GM18867 (cell line): ENCODE measurements around the gene BRWD1.

ENCODE experiments used
- ATAC-seq: cut with Tn5 transposase; IDR thresholded peaks from one replicate; pipeline ENCODE4 v1.9.1; 2021; ENCODE audit warnings: mild to moderate bottlenecking, moderate library complexity; ENCODE audit not compliant: unreplicated experiment

Gene BRWD1

GRCh38 chr21:39313571-39314142 lies at the start of gene BRWD1:
TSS of gene BRWD1 (minus strand) at chr21:39313632. CDS start at chr21:39313491, 141 bp downstream.
- peak; percentile 49 for ATAC-seq

DNA sequence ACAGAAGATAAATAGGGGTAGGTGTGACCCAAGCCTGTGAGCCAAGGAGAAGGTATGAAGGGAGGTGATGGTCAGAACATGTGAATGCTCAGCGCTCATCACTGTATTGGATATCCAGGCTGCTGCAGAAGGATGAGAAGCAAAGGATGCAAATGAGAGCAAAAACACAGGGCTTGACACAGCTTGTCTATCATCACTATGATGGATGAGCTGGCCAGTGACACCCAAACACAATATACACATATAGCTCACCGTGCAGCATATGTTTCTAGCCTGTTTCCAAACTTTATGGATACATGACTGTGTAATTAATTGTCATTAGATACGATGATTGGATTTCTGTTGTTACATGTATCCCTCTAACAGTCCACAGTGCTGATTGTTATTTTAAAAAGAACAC lies 49.3 kb upstream of the BRWD1 start:
- no peak for ATAC-seq

DNA sequence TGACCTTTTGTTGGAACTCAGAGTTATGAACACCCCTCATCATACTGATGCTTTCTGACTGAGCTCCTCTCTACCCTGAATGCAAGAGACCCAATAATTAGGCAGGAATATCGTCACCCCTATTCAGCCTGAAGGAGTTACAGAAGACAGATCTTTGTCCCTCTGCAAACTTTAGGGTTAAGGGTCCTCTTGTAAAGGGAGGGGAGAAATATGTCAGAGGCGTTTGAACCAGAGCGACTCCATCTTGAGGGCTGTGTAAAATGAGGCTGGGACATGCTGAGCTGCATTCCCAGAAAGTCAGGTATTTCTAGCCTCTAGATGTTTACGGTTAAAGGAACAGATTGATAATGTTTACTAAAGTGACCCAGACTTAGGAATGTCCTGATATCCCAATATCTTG lies 46.0 kb upstream of the BRWD1 start:
- ATAC-seq, result no peak

DNA sequence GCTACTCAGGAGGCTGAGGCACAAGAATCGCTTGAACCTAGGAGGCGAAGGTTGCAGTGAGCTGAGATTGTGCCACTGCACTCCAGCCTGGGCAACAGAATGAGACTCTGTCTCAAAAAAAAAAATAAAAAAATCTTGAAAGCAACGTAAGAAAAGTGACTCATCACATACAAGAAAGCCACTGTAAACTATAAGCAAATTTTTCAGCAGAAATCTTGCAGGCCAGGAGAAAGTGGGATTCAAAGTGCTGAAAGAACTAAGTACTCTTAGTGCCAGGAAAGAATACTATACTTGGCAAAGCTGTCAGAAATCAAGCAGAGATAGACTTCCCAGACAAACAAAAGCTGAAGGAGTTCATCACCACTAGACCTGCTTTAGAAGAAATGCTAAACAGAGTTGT lies 39.9 kb upstream of the BRWD1 start:
- ATAC-seq, result no peak

DNA sequence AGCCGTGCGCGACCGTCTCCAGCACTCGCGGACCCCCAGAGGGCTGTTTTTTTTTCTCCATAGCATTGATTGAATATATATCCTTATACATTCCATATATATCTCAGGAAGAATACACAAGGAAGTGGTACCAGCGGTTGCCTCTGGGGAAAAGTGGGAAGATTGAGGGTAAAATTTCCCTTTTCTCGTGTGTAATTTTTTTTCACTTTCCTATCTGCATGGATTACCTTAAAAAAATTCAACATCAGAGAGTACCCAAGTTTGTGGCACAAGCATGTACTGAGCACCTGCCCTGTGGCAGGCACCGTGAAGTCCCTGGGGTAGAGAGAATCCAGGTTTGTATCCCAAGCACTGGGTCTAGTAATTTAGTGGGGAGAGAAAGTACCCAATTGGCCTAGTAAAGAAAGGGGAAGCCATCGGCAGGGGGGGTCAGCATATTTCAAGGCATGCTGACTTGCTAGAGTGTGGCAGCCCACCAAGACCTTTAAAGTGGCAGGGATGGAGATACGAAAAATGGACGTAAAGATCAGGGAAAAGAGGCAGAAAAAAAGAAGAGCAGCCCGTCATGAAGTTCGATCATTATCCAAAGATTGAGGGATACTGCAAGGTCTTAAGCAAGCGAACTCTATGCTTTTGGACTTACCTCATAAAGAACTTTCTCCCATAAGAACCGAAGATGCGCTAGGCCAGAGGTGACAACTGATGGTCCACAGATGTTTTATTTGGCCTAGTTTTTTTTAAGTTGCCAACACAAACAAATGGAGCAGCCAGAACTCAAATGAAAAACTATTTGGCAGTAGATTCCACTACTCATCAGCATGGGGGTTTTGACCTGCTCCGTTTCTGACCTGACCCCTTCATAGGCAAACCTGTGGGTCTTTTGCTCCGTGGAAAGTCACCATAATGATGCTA lies 36.9 kb upstream of the BRWD1 start:
- ATAC-seq, result no peak

DNA sequence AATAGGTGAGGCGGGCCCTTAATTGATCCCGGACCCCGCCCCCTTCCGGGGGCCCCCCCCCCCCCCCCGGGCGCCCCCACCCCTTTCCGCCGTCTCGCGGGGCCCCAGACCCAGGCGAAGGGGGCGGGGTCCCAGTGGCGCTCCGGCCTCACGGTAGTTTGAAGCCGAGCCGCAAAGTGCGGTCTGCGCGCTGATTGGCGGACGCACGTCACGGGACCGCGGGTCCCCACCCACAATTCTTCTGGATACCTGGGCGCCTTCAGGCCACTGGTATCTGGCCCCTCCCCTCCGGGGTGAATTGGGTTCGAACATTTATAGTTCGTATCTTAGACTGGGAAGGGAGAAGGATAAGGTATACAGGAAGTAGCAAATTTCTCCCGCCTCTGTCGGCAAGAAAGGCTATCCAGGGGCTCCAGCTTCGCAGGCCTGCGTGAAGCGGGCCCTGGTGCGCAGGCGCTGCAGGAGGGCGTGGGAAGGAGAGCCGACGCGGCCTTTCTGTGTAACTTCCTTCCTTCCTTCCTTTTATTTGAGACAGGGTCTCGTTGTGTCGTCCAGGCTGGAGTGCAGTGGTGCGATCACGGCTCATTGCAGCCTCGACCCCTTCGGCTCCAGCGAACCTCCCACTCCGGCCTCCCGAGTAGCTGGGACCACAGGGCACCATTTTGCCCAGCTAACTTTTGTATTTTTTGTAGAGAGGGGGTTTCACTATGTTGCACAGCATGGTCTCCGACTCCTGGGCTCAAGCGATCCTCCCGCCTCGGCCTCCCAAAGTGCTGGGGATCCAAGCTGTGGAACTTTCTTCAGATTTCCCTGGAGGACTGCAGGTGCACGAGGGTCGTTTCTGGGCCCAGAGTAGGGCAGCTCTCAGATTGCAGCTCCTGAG lies 36.0 kb upstream of the BRWD1 start:
- peak; percentile 85 for ATAC-seq

DNA sequence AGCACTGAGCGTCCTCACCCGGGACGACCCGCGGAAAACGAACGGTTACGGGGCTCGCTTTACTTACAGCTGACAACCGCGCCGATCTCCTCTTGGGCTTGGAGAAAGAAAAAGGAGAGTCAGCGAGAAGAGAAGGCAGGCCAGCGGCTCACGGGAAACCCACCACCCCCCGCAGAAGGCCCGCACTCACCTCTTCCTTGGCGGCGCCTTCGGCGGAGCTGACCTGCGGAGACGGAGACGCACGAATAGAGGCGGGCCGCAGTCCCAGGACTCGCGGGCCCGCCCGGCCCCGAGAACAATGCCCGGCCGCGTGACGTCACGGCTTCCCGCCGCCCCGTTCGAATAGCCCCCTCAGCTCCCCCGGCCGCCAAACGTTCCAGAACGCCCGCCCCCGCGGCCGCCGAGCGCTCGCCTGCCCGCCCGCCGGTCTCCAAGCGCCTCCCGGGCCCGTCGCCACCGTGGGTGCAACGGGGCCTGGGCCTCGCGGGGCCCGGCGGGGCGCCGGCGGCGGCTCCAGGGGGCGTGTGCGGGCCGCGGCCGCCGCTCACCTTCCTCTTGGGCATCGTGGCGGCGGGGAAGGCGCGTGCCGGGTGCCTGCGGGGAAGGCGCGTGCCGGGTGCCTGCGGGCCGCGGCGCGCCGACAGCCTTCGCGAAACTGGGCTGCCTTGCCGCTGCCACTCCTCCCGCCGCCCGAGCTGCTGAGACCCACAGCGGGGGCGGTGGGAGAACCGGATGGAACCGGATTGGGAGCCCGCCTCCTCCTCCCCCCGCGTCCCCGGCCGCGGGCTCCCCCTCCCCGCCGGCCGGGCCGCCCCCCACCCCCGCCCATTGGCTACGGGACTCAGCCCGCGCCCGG lies 35.2 kb upstream of the BRWD1 start, which contains the start of gene HMGN1:
HMGN1 (minus strand) TSS at position 734 of the 856 bp plus-strand sequence; CDS start at position 563, 171 bp downstream.
- ATAC-seq, result peak; percentile 55

- ATAC-seq, result peak; percentile 9
Measured at GRCh38 chr21:39348040-39348354, 34.6 kb upstream of the BRWD1 start.

DNA sequence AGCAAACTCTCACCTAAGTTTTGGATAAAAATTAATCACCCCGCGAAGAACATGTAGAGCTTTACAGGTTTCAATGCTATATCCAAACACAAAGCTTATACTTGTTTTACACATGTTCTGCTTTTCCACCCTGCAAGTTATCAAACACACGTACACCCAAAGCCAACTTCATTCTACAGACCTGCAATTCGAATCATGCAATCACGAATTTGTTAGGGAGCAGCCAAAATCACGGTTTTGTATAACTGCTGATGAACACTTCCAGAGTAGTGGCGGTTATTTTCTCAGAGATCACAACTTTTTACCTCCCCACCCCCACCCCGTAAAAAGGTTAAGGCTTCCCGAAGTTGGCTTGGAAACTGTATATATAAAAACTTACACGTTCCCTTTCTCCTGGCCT lies 34.1 kb upstream of the BRWD1 start:
- ATAC-seq, result no peak

DNA sequence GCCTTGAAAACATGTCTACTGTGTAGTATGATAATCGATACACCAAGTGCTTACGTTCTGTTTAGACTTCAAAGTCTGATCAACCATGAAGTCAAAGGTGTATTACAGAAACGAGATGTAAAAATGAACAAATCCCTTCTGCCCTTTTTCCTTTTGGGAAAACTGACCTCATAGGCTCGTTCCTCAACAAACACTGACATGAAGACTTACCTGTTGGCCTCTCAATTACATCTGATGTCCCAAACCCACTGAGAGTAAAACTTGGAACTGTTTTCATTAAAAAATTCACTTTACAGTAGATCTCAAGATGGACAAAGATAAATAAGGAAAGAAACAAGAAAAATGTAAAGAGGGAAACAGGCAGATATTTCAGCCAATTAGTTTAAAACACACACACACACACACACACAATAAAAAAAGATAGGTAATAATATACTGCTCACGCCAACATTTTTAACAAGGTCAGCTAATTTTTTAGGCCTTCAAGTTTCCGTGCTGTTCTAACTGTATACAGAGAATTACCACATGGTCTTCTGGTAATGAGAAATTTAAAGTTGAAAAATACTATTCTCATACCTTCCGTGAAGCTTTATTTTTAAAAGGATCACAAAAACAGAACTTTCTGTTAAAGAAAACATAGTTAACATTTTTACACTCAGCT lies 33.4 kb upstream of the BRWD1 start:
- no peak for ATAC-seq

DNA sequence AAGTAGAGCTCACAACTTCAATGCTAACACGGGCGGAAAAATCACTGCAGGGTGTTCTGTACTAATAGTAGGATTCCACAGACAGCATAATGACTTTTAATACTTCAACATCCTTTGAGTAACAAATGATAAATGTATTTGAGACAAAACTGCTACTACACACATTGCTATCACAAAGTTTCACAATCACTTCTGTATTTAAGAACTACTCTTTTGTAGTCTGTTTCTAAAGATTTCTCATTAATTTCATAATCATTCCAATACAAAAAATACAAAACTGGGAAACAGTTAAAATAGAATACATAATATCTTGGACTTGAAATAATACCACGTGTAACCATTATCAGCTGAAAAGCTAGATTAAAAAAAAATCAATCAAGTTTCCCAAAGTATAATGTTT lies 32.8 kb upstream of the BRWD1 start:
- no peak for ATAC-seq

DNA sequence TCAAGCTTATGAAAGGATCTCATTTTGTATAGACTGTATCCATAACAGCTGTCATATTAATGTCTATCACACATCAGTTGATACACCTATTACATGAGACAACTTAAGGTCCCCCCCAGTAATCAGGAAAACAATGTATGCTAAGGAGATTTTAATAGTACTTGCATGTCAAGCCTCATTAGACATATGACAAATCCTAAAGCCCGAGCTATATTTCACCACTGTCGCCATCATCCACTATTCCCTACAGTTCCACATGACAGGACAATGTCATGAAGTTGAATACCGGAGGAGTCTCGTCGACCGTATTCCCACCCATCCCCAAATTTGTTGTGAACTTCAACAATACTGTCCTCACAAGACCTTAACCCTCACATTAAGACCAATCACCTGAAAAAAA lies 32.0 kb upstream of the BRWD1 start:
- no peak for ATAC-seq

DNA sequence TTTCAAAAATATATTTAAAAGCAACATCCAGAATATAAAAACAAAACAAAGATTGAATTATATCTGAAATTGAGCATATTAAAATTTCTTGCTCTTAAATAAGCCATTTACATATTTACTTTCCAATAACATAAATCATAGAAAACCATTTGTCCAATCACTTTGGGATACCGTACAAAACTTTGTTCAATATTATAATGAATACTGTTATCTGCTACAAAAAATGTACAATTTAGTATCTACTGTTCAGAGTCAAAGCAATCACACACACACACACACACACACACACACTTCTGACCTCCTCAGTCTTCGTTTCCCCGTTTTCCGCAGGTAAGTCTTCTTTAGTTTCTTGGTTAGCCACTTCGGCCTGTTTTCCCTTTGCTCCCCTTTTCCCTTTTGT lies 31.4 kb upstream of the BRWD1 start:
- no peak for ATAC-seq

- ATAC-seq, result no peak
Measured at GRCh38 chr21:39341249-39341923, 28.0 kb upstream of the BRWD1 start.

- no peak for ATAC-seq
Measured at GRCh38 chr21:39340687-39341086, 27.3 kb upstream of the BRWD1 start.

DNA sequence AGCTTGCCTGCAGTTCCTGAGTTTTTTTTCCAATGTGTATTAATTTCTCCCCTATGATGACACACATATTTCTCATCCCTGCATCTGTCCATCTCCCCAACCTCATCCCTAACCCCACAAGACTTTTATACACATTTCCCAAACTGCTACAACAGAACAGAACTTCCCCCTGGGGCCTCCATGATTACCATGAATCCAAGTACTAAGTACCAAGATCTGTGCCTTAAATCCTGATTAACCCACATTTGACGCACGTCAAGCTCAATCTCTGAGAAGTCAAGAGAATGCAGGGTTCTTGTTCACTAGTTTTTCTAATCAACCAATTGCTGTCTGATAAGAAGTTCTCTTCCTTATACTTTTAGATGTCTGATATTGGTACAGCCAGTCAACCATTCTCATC lies 25.8 kb upstream of the BRWD1 start:
- ATAC-seq, result no peak

DNA sequence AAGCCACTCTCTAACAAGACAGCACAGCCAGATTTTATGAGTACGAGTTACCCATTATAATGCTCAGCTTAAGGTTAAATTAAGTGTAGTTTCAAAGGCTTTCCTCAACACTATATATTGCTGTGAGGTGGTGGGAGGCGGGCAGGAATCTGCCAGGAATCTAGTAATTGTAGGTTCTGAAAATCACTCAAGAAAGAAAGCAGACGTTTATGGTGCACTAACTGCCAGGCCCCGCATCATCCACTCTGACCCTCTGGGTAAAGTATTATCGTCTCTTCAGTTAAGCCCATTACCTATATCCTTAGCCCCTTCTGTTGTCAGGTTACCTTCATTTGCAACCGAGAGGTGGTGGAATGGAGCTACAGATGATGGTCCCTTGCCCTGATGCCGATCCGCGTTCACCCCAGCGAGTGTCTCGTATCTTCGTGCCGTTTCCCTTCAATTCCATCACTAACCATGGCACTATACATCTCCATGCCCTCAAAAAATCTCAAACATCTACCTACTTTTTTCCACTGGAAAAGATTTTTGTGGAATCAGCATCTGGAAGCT lies 23.1 kb upstream of the BRWD1 start:
- ATAC-seq, result no peak

DNA sequence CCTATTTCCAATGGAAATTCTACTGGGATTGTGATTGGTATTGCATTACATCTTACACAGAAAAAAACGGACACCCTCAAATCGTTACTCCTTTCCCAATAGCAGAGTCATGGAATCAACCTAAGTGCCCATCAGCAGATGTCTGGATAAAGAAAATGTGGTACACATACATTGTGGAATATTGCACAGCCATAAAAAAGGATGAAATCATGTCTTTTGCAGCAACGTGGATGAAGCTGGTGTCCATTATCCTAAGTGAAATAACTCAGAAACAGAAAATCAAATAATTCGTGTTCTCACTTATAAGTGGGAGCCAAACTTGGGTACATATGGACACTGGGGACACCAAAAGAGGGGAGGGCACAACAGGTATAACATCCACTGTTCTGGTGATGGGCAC lies 21.2 kb upstream of the BRWD1 start:
- ATAC-seq, result no peak

- ATAC-seq, result no peak
Measured at GRCh38 chr21:39332175-39332574, 18.7 kb upstream of the BRWD1 start.
